CD4-positive, alpha-beta T cell (primary cell): ENCODE results near the gene CD226. TPM values are rescaled to one million over a fixed set of nuclear protein-coding genes. Genes with fewer than 3 reads are reported as not detected.

Experiments
- ATAC-seq: fragments of 200-7000 bp; cut with Tn5 transposase; one replicate; pipeline ENCODE4 v1.10.0; 2022; ENCODE audit warnings: mild to moderate bottlenecking; ENCODE audit not compliant: poor library complexity
- CTCF ChIA-PET: fragments of 350-600 bp; sonication (Branson Sonifier 250); formaldehyde crosslinking; loops from one replicate; lab custom pipeline; 2021; ENCODE audit warnings: antibody characterized with exemption, inconsistent platforms; lab: Charles Lee
- POLR2A ChIA-PET: fragments of 350-600 bp; sonication (Branson Sonifier 250); formaldehyde crosslinking; loops from one replicate; lab custom pipeline; 2021; ENCODE audit warnings: antibody characterized with exemption, inconsistent platforms; lab: Charles Lee
- DNase-seq, 14 experiments: peaks; one replicate each; pipeline ENCODE4 v3.0.0-alpha.2; 2013 to 2020; ENCODE audit warnings: mixed read lengths in 2 of 14
- H3K27ac ChIP-seq, 2 donors: one replicate each; pipeline versions ENCODE4 v1.5.1 to v1.7.0; 2013; ENCODE audit warnings: low read length in 2 of 2, low read depth in 1 of 2, mild to moderate bottlenecking in 1 of 2
- H3K27me3 ChIP-seq, 2 experiments: 1 replicate in 1 of 2; 2 replicates in 1 of 2; pipeline versions ENCODE4 v1.6.1 to v1.7.0; 2013; ENCODE audit warnings: low read length in 2 of 2, control low read depth in 1 of 2, mild to moderate bottlenecking in 1 of 2, moderate library complexity in 1 of 2; ENCODE audit not compliant: insufficient read depth in 2 of 2, control insufficient read depth in 1 of 2
- H3K36me3 ChIP-seq: one replicate; pipeline ENCODE4 v1.6.1; 2013; ENCODE audit warnings: low read length, control low read depth; ENCODE audit not compliant: insufficient read depth
- H3K4me1 ChIP-seq: one replicate; pipeline ENCODE4 v1.6.1; 2013; ENCODE audit warnings: low read length, control low read depth; ENCODE audit not compliant: insufficient read depth
- H3K4me3 ChIP-seq: one replicate; pipeline ENCODE4 v1.5.1; 2013; ENCODE audit warnings: mild to moderate bottlenecking, low read length, moderate library complexity
- H3K9me3 ChIP-seq, 2 experiments: 1 replicate in 1 of 2; 2 replicates in 1 of 2; pipeline versions ENCODE4 v1.6.1 to v1.7.0; 2013; ENCODE audit warnings: low read length in 2 of 2, mild to moderate bottlenecking in 2 of 2, control low read depth in 1 of 2, moderate library complexity in 1 of 2; ENCODE audit not compliant: control insufficient read depth in 1 of 2, insufficient read depth in 1 of 2
- H3K27ac Mint-ChIP-seq: one replicate; pipeline ENCODE4 v1.8.0; 2020; ENCODE audit warnings: mixed read lengths
- H3K27me3 Mint-ChIP-seq: one replicate; pipeline ENCODE4 v1.8.0; 2021; ENCODE audit warnings: mixed read lengths
- H3K36me3 Mint-ChIP-seq: one replicate; pipeline ENCODE4 v1.8.0; 2021; ENCODE audit warnings: low read depth, mixed read lengths
- H3K4me1 Mint-ChIP-seq: one replicate; pipeline ENCODE4 v1.8.0; 2021; ENCODE audit warnings: low read depth, mixed read lengths
- H3K4me3 Mint-ChIP-seq: one replicate; pipeline ENCODE4 v1.8.0; 2020; ENCODE audit warnings: mild to moderate bottlenecking, mixed read lengths
- H3K9me3 Mint-ChIP-seq: one replicate; pipeline ENCODE4 v1.8.0; 2020; ENCODE audit warnings: mixed read lengths
- CTCF ChIP-seq: fragments of 200-600 bp; IDR thresholded peaks from one replicate; pipeline ENCODE4 v1.8.0; 2022; ENCODE audit warnings: antibody characterized with exemption, mild to moderate bottlenecking
- intact Hi-C, 2 experiments: fragments of 100-400 bp; cut with DNase I in 1 of 2; cut with micrococcal nuclease in 1 of 2; formaldehyde crosslinking; loops; one replicate each; pipeline versions ENCODE4 v1.15.1 to v1.9.0; 2023 to 2025; cut with DNase I, micrococcal nuclease
- polyA plus RNA-seq, 2 donors: library from polyadenylated mRNA; unstranded; fragments of 120-200 nt; gene quantifications; one replicate each; pipeline ENCODE4 v1.2.1, GENCODE V29; 2013
- total RNA-seq, 174 experiments: library from RNA in 2 of 174; stranded (reverse) in 2 of 174; gene quantifications; one replicate each; pipeline ENCODE4 v1.2.3 and lab custom pipeline; 2021 to 2026

The CD226 gene
- total RNA-seq = 10 to 100 TPM; 74.0 to 74.8 TPM
- polyA plus RNA-seq (2013, experiment 1 of 2) = 68.2 TPM
- polyA plus RNA-seq (2013, experiment 2 of 2) = 71.0 TPM
- 46.8 to 364 (median 127) reads per million in 172 experiments for total RNA-seq (lab: John Stamatoyannopoulos, UW)

DNA sequence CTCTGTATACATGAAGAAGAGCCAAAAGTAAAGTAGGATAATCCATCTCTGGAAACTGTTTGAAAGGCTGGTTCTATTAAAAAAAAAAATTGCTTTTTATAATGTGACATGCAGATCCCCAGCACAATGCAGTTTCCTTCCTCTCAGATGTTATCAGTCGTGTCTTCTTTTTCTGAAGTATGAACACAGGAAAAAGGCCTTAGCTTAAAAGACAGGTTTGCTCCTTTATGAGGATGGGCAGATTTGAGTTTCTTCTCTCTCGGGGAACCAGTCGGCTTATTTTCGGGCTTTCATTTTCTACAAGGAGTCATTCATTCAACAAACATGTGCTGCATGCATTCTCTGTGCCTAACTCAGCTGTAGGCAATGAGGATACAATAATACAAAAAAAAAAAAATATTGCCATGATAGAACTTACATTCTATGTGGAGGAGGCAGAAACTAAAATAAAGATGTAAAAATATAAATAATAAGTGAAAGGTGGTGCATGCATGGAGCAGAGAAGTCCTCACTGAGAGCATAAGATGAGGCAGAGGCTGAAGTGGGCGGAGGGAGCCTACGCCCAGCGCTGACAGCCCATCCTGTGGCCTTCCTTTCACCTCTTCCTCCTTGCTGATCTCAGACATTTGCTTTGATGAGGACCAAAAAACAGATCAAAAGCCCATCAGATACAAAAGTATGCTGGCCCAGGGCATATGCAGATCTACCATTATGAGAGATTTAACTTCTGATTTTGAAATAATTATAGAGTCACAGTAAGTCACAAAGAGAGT, at the start of gene CD226:
TSS of gene CD226 (minus strand) at position 513 of the 773 bp plus-strand sequence. CDS start at position 46, 467 bp downstream.
- DNase-seq (peak in 6 of 14 experiments; percentile 17 to 78 (median 54)), ATAC-seq (peak; percentile 75)
- peaks cover 66% of the 10 kb centered on the region for H3K4me1 ChIP-seq
- peaks cover 15% of the 10 kb centered on the region for H3K4me1 Mint-ChIP-seq
- no peaks in the 10 kb centered on the region for H3K27me3 ChIP-seq
- H3K4me3 Mint-ChIP-seq = no peak within 1 kb of the TSS
- ChIA-PET POLR2A (interaction anchor here (0.5 to 4.6 kb wide), 9 partner anchors 9 to 49 kb away, joined by 3 to 60 read pairs (median 10); no protein-coding TSS in a partner anchor), CTCF (interaction anchor here (1.1 to 1.7 kb wide), 2 partner anchors 10 to 12 kb away, joined by 4 to 5 read pairs; no protein-coding TSS in a partner anchor)
- H3K36me3 ChIP-seq = peaks cover 11% of the 10 kb centered on the region
- H3K9me3 ChIP-seq = no peaks in the 10 kb centered on the region
- H3K9me3 Mint-ChIP-seq = peaks cover 2% of the 10 kb centered on the region
- intact Hi-C loops = loop anchor here in 1 of 2 experiments (1.0 kb wide), 2 partner anchors 9 to 12 kb away; no protein-coding TSS in a partner anchor
- H3K27me3 Mint-ChIP-seq = no peaks in the 10 kb centered on the region
- H3K36me3 Mint-ChIP-seq = peaks cover 64% of the 10 kb centered on the region
- no peak for TF ChIP-seq CTCF
- peak within 1 kb of the TSS; percentile 57 for H3K4me3 ChIP-seq
- no peak within 1 kb of the TSS for H3K27ac Mint-ChIP-seq
- H3K27ac ChIP-seq = peak within 1 kb of the TSS; percentile 58 to 70

DNA sequence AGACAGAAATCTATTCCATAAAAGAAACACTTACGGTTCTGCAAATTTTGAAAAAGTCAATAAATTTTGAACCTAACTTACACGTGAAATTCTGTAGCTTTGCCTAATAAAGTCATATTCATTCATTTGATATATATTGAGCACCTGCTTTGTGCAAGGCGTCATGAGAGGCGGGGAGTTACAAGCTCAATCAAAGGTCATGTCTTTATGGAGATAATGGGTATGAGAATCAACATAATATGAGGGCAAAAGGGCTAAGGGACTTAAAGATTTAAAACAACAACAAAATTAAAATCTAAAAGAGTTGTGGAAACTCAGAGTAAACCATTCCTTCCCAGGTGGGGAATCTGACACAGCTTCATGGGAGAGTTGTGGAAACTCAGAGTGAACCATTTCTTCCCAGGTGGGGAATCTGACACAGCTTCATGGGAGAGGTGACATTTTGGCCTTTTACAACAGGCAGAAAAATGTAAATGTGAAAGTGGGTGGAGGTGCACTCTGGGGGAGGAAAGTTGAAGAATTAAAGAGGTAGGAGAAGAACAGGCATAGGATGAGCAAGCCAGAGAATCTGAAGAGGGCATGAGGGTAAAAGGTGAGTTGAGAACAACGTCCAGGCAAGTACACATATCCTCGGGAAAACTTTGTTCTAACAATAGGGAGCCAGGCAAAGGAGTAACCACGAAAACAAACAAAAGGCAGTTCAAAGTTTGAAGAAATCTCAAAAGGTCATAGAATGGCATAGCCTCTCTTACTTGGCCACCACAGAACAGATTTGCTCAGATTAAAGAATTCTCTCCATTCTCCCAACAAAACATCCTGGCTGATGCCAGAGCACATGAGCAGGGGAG, 49.5 kb upstream of the CD226 start:
- no peaks in the 10 kb centered on the region for H3K36me3 ChIP-seq
- peaks cover 71% of the 10 kb centered on the region for H3K36me3 Mint-ChIP-seq
- no peaks in the 10 kb centered on the region for H3K4me1 ChIP-seq
- no peak overlapping the region for H3K27ac Mint-ChIP-seq
- no peak for TF ChIP-seq CTCF
- intact Hi-C loops = no loop called here
- peaks cover 13% of the 10 kb centered on the region for H3K4me1 Mint-ChIP-seq
- H3K4me3 Mint-ChIP-seq = no peak overlapping the region
- ChIA-PET POLR2A (interaction anchor here (1.2 kb wide), 1 partner anchor 41 kb away, joined by 3 read pairs; no protein-coding TSS in a partner anchor), CTCF (interaction anchor here (1.0 kb wide), 1 partner anchor 9 kb away, joined by 3 read pairs; no protein-coding TSS in a partner anchor)
- no peaks in the 10 kb centered on the region for H3K27me3 ChIP-seq
- H3K9me3 Mint-ChIP-seq = no peaks in the 10 kb centered on the region
- no peak overlapping the region for H3K27ac ChIP-seq
- no peaks in the 10 kb centered on the region for H3K9me3 ChIP-seq
- no peak for ATAC-seq
- no peak overlapping the region for H3K4me3 ChIP-seq
- no peaks in the 10 kb centered on the region for H3K27me3 Mint-ChIP-seq
- DNase-seq = no peak

DNA sequence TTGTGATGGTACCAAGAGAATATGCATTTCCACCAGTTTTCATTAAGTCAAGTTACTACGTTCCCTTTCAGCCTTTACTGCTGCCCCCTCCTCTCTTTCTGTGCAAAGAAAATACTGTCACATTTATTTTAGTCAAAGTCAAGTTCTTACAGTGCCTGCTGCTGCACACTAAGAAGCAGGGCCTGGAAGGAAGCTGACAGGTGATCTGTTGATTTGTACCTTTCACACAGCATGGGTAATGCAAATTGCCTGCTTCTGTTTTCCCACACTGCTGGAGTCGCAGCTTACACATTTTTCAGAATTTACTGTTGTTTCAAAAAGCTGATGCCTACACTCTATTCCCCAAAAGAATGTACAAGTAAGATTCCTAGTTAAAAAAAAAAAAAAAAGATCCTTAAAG, 48.7 kb upstream of the CD226 start:
- intact Hi-C loops = no loop called here
- CTCF ChIA-PET = interaction anchor here (0.7 to 1.0 kb wide), 2 partner anchors 10 to 34 kb away, joined by 3 to 4 read pairs; no protein-coding TSS in a partner anchor
- H3K27me3 Mint-ChIP-seq = no peaks in the 10 kb centered on the region

More for the DNA sequence above, 48.7 kb upstream of the CD226 start:
- peaks cover 71% of the 10 kb centered on the region for H3K36me3 Mint-ChIP-seq
- POLR2A ChIA-PET = interaction anchor here (1.2 kb wide), 1 partner anchor 40 kb away, joined by 3 read pairs; no protein-coding TSS in a partner anchor
- H3K9me3 ChIP-seq = no peaks in the 10 kb centered on the region
- H3K4me1 Mint-ChIP-seq = peaks cover 13% of the 10 kb centered on the region
- H3K36me3 ChIP-seq = no peaks in the 10 kb centered on the region
- no peaks in the 10 kb centered on the region for H3K4me1 ChIP-seq
- TF ChIP-seq CTCF = no peak
- H3K27ac Mint-ChIP-seq = no peak overlapping the region
- no peak overlapping the region for H3K27ac ChIP-seq
- peaks cover 3% of the 10 kb centered on the region for H3K9me3 Mint-ChIP-seq
- no peak overlapping the region for H3K4me3 ChIP-seq
- no peak for DNase-seq
- no peak for ATAC-seq
- no peaks in the 10 kb centered on the region for H3K27me3 ChIP-seq
- H3K4me3 Mint-ChIP-seq = no peak overlapping the region
